ENCODE measurements around the gene NUP93.

NUP93 gene

GRCh38 chr16:56895813-56896212 is 165.9 kb downstream of the NUP93 start:
- H3K79me2 ChIP-seq (ENCODE audit: insufficient read depth, low read length): no peaks in the 10 kb centered on the region
- no peak overlapping the region for H3K4me3 ChIP-seq (ENCODE audit: insufficient read depth, low read length, poor library complexity, severe bottlenecking)
- H3K9ac ChIP-seq (ENCODE audit: low read length): no peak overlapping the region
- no peaks in the 10 kb centered on the region for H3K9me3 ChIP-seq (ENCODE audit: insufficient read depth, low read length)
- no peaks in the 10 kb centered on the region for H3K36me3 ChIP-seq (ENCODE audit: low read length)
- no peak for TF ChIP-seq CTCF (IDR thresholded peaks at IDR 0.05; ENCODE audit: insufficient read depth, low read length, poor library complexity, severe bottlenecking)
- TF ChIP-seq EZH2phosphoT487 (conservative IDR thresholded peaks at IDR 0.05; ENCODE audit: low read length): no peak
- no peaks in the 10 kb centered on the region for H3K9me2 ChIP-seq (replicated peaks; ENCODE audit: insufficient read depth, low read length)
- no peaks in the 10 kb centered on the region for H4K20me1 ChIP-seq (ENCODE audit: low read depth, low read length)
- H2AFZ ChIP-seq (ENCODE audit: low read depth, low read length, severe bottlenecking): no peak overlapping the region
- no peak overlapping the region for H3K27ac ChIP-seq (ENCODE audit: low read depth, low read length)
- H3K4me2 ChIP-seq (ENCODE audit: low read depth, low read length, poor library complexity, severe bottlenecking): no peak overlapping the region
- H3F3A ChIP-seq (ENCODE audit: insufficient read depth): no peaks in the 10 kb centered on the region
- H3K27me3 ChIP-seq (ENCODE audit: low read length): no peaks in the 10 kb centered on the region

DNA sequence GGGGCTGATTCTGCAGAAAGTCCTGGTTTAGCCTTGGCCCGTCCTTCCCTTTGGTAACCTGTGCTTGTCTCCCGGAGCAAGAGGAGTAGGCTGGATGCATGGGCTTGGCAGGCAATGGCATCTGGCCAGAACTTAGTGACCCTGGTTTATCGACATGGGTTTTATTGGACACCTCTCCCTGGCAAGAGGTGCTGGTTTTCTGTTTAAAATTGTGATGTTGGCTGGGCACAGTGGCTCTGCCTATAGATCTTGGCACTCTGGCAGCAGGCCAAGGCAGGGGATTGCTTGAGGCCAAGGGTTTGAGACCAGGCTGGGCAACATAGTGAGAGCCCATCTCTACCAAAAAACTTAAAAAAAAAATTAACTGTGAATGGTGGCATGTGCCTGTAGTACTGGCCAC is 166.3 kb downstream of the NUP93 start:
- H3K9me3 ChIP-seq (ENCODE audit: insufficient read depth, low read length): no peaks in the 10 kb centered on the region
- no peaks in the 10 kb centered on the region for H3K27me3 ChIP-seq (ENCODE audit: low read length)
- no peak overlapping the region for H3K4me2 ChIP-seq (ENCODE audit: low read depth, low read length, poor library complexity, severe bottlenecking)
- no peaks in the 10 kb centered on the region for H4K20me1 ChIP-seq (ENCODE audit: low read depth, low read length)
- H3K4me3 ChIP-seq (ENCODE audit: insufficient read depth, low read length, poor library complexity, severe bottlenecking): no peak overlapping the region
- H3K36me3 ChIP-seq (ENCODE audit: low read length): no peaks in the 10 kb centered on the region
- H2AFZ ChIP-seq (ENCODE audit: low read depth, low read length, severe bottlenecking): no peak overlapping the region
- H3F3A ChIP-seq (ENCODE audit: insufficient read depth): no peaks in the 10 kb centered on the region
- no peak overlapping the region for H3K27ac ChIP-seq (ENCODE audit: low read depth, low read length)
- H3K79me2 ChIP-seq (ENCODE audit: insufficient read depth, low read length): no peaks in the 10 kb centered on the region
- H3K9ac ChIP-seq (ENCODE audit: low read length): no peak overlapping the region
- no peaks in the 10 kb centered on the region for H3K9me2 ChIP-seq (replicated peaks; ENCODE audit: insufficient read depth, low read length)
- TF ChIP-seq EZH2phosphoT487 (conservative IDR thresholded peaks at IDR 0.05; ENCODE audit: low read length) (no peak), CTCF (IDR thresholded peaks at IDR 0.05; ENCODE audit: insufficient read depth, low read length, poor library complexity, severe bottlenecking) (no peak)

GRCh38 chr16:56897026-56897799 is 167.3 kb downstream of the NUP93 start:
- Histone ChIP-seq H3K9ac (ENCODE audit: low read length) (no peak overlapping the region), H2AFZ (ENCODE audit: low read depth, low read length, severe bottlenecking) (no peak overlapping the region), H3F3A (ENCODE audit: insufficient read depth) (no peaks in the 10 kb centered on the region), H3K9me3 (ENCODE audit: insufficient read depth, low read length) (no peaks in the 10 kb centered on the region), H3K9me2 (replicated peaks; ENCODE audit: insufficient read depth, low read length) (no peaks in the 10 kb centered on the region), H3K27me3 (ENCODE audit: low read length) (no peaks in the 10 kb centered on the region), H3K79me2 (ENCODE audit: insufficient read depth, low read length) (no peaks in the 10 kb centered on the region), H3K4me2 (ENCODE audit: low read depth, low read length, poor library complexity, severe bottlenecking) (no peak overlapping the region), H3K36me3 (ENCODE audit: low read length) (no peaks in the 10 kb centered on the region), H3K27ac (ENCODE audit: low read depth, low read length) (no peak overlapping the region), H3K4me3 (ENCODE audit: insufficient read depth, low read length, poor library complexity, severe bottlenecking) (no peak overlapping the region), H4K20me1 (ENCODE audit: low read depth, low read length) (no peaks in the 10 kb centered on the region)
- no peak for TF ChIP-seq EZH2phosphoT487 (conservative IDR thresholded peaks at IDR 0.05; ENCODE audit: low read length)
- TF ChIP-seq CTCF (IDR thresholded peaks at IDR 0.05; ENCODE audit: insufficient read depth, low read length, poor library complexity, severe bottlenecking): no peak

Data from SU-DHL-6 (cell line).